HCT116 (cell line): ENCODE results near the gene CPTP. TPM values are rescaled to one million over a fixed set of nuclear protein-coding genes. Genes with fewer than 3 reads are reported as not detected.
A peak's percentile ranks its signal among the peaks of the same experiment; 100 is the strongest.

Experiments used
- ATAC-seq: fragments of 200-7000 bp; cut with Tn5 transposase; 2 replicates; pipeline ENCODE4 v1.9.1; 2020; ENCODE audit warnings: mild to moderate bottlenecking, moderate library complexity
- BruUV-seq: library from RNA; stranded (reverse); fragments of 400-500 nt; replicated peaks from 2 replicates; lab custom pipeline; 2021; lab: Mats Ljungman, UMichigan
- CTCF ChIA-PET: fragments of 300-600 bp; sonication (Branson Sonifier 250); formaldehyde crosslinking; loops from one replicate; lab custom pipeline; 2021; ENCODE audit warnings: antibody characterized with exemption; lab: Charles Lee
- POLR2A ChIA-PET: fragments of 300-600, 350-600 bp; sonication (Branson Sonifier 250); formaldehyde crosslinking; loops from one replicate; lab custom pipeline; 2021; ENCODE audit warnings: antibody characterized with exemption; lab: Charles Lee
- RAD21 ChIA-PET, 2 experiments: fragments of 300-600 bp; sonication (Branson Sonifier 250); formaldehyde crosslinking; loops; one replicate each; lab custom pipeline; 2023; ENCODE audit warnings: low total read pairs in 2 of 2; ENCODE audit not compliant: uncharacterized antibody in 2 of 2, unreplicated experiment in 2 of 2, low non-redundant PET in 1 of 2; lab: Charles Lee
- DNase-seq: peaks from one replicate; pipeline ENCODE4 v3.0.0-alpha.2; 2010; ENCODE audit warnings: low read depth, low spot score
- H2AFZ ChIP-seq: fragments of 200-600 bp; shearing (Covaris generic), sonication (generic); 2 replicates; pipeline ENCODE4 v1.6.1; 2017; ENCODE audit warnings: low read depth, mixed run types, mixed read lengths, antibody characterized with exemption, low read length; ENCODE audit not compliant: poor library complexity, severe bottlenecking
- H3K27ac ChIP-seq: 2 replicates; pipeline ENCODE4 v1.5.1; 2012; ENCODE audit warnings: low read depth, low read length
- H3K27me3 ChIP-seq: fragments of 200-600 bp; sonication (generic); 2 replicates; pipeline ENCODE4 v1.6.1; 2016; ENCODE audit warnings: mixed run types, low read length, mixed read lengths; ENCODE audit not compliant: insufficient read depth
- H3K36me3 ChIP-seq, 2 experiments: fragments of 200-500 bp in 1 of 2; fragments of 200-600 bp in 1 of 2; sonication (Bioruptor generic) in 1 of 2; sonication (generic) in 1 of 2; 2 replicates each; pipeline versions ENCODE4 v1.5.1 to v1.6.1; 2014 to 2016; ENCODE audit warnings: low read length in 2 of 2, inconsistent platforms in 1 of 2, mixed read lengths in 1 of 2, mixed run types in 1 of 2; ENCODE audit not compliant: insufficient read depth in 2 of 2, control insufficient read depth in 1 of 2
- H3K4me1 ChIP-seq, 2 experiments: fragments of 200-600 bp in 1 of 2; sonication (generic) in 1 of 2; 2 replicates each; pipeline versions ENCODE4 v1.5.1 to v1.6.1; 2012 to 2017; ENCODE audit warnings: low read length in 2 of 2, inconsistent platforms in 1 of 2, mild to moderate bottlenecking in 1 of 2, mixed read lengths in 1 of 2, mixed run types in 1 of 2, moderate library complexity in 1 of 2; ENCODE audit not compliant: insufficient read depth in 2 of 2, control insufficient read depth in 1 of 2
- H3K4me2 ChIP-seq: fragments of 200-600 bp; sonication (generic); 2 replicates; pipeline ENCODE4 v1.6.1; 2017; ENCODE audit warnings: mixed run types, low read length, mixed read lengths
- H3K4me3 ChIP-seq, 2 experiments: fragments of 200-600 bp in 1 of 2; sonication (generic) in 1 of 2; replicated peaks in 1 of 2; 2 replicates each; pipeline ENCODE4 v1.5.1; 2011 to 2016; ENCODE audit warnings: low read length in 2 of 2, control low read depth in 1 of 2, low read depth in 1 of 2, mild to moderate bottlenecking in 1 of 2, mixed read lengths in 1 of 2, mixed run types in 1 of 2
- H3K79me2 ChIP-seq: fragments of 200-600 bp; sonication (generic); 2 replicates; pipeline ENCODE4 v1.6.1; 2017; ENCODE audit warnings: mild to moderate bottlenecking, mixed run types, low read length, moderate library complexity, mixed read lengths; ENCODE audit not compliant: insufficient read depth
- H3K9ac ChIP-seq: fragments of 200-600 bp; sonication (generic); 2 replicates; pipeline ENCODE4 v1.6.1; 2016; ENCODE audit warnings: low read length, mixed read lengths
- H3K9me2 ChIP-seq: fragments of 200-600 bp; sonication (generic), shearing (Covaris generic); 2 replicates; pipeline ENCODE4 v1.6.1; 2017; ENCODE audit warnings: mixed run types, mild to moderate bottlenecking, moderate library complexity; ENCODE audit not compliant: insufficient read depth
- H3K9me3 ChIP-seq, 2 experiments: fragments of 200-500 bp in 1 of 2; fragments of 200-600 bp in 1 of 2; sonication (Bioruptor generic) in 1 of 2; sonication (generic) in 1 of 2; 2 replicates each; pipeline ENCODE4 v1.6.1; 2014 to 2017; ENCODE audit warnings: low read length in 2 of 2, mixed read lengths in 2 of 2, inconsistent platforms in 1 of 2, low read depth in 1 of 2, mild to moderate bottlenecking in 1 of 2, mixed run types in 1 of 2, moderate library complexity in 1 of 2; ENCODE audit not compliant: control insufficient read depth in 1 of 2, insufficient read depth in 1 of 2
- H4K20me1 ChIP-seq: fragments of 200-600 bp; sonication (generic), shearing (Covaris generic); 2 replicates; pipeline ENCODE4 v1.6.1; 2017; ENCODE audit warnings: mixed run types, mild to moderate bottlenecking, moderate library complexity; ENCODE audit not compliant: insufficient read depth
- CEBPB ChIP-seq: IDR thresholded peaks from 2 replicates; pipeline ENCODE4 v1.6.1; 2012; ENCODE audit warnings: low read depth
- EGR1 ChIP-seq: IDR thresholded peaks from 2 replicates; pipeline ENCODE4 v1.6.1; 2012; ENCODE audit warnings: low read depth
- ELF1 ChIP-seq: IDR thresholded peaks from 2 replicates; pipeline ENCODE4 v1.6.1; 2012; ENCODE audit warnings: low read depth, borderline replicate concordance
- EZH2phosphoT487 ChIP-seq: fragments of 200-600 bp; IDR thresholded peaks from 2 replicates; pipeline ENCODE4 v1.6.1; 2018; ENCODE audit warnings: antibody characterized with exemption, borderline replicate concordance
- FOSL1 ChIP-seq: IDR thresholded peaks from 2 replicates; pipeline ENCODE4 v1.6.1; 2012; ENCODE audit warnings: low read depth
- JUND ChIP-seq: IDR thresholded peaks from 2 replicates; pipeline ENCODE4 v1.6.1; 2012
- POLR2AphosphoS5 ChIP-seq: IDR thresholded peaks from 2 replicates; pipeline ENCODE4 v1.6.1; 2011; ENCODE audit warnings: mild to moderate bottlenecking, low read depth, low read length, moderate library complexity
- RAD21 ChIP-seq: IDR thresholded peaks from 2 replicates; pipeline ENCODE4 v1.6.1; 2012; ENCODE audit warnings: low read depth, mild to moderate bottlenecking
- TCF7L2 ChIP-seq: IDR thresholded peaks from 2 replicates; pipeline ENCODE4 v1.7.0; 2011; ENCODE audit warnings: borderline replicate concordance, inconsistent platforms; ENCODE audit not compliant: insufficient read depth, insufficient read length; ENCODE audit errors: extremely low read depth
- YY1 ChIP-seq: IDR thresholded peaks from 2 replicates; pipeline ENCODE4 v1.6.1; 2011; ENCODE audit warnings: low read length, low read depth, moderate library complexity, mild to moderate bottlenecking; ENCODE audit not compliant: insufficient replicate concordance; ENCODE audit errors: extremely low read depth
- ZBTB33 ChIP-seq: IDR thresholded peaks from 2 replicates; pipeline ENCODE4 v1.6.1; 2011; ENCODE audit warnings: mild to moderate bottlenecking, low read length, moderate library complexity; ENCODE audit not compliant: insufficient replicate concordance; ENCODE audit errors: extremely low read depth
- intact Hi-C: fragments of 100-400 bp; cut with micrococcal nuclease; formaldehyde crosslinking; loops from 2 replicates; pipeline ENCODE4 v1.10.0; 2022
- total RNA-seq: library from RNA; stranded (reverse); gene quantifications from one replicate; pipeline ENCODE4 v1.2.1, GENCODE V29; 2021; ENCODE audit not compliant: unreplicated experiment
- TF ChIP-seq, protein P1 (sequence below): IDR thresholded peaks from 2 replicates; pipeline ENCODE4 v1.6.1; 2012
- TF ChIP-seq, protein P2 (sequence below), 3 experiments: fragments of 200-600 bp in 1 of 3; sonication (generic) in 1 of 3; IDR thresholded peaks in 2 of 3; conservative IDR thresholded peaks in 1 of 3; 2 replicates each; pipeline ENCODE4 v1.5.1; 2012 to 2017; ENCODE audit warnings: low read depth in 2 of 3, low read length in 2 of 3, antibody characterized with exemption in 1 of 3, borderline replicate concordance in 1 of 3, control low read depth in 1 of 3, mild to moderate bottlenecking in 1 of 3, mixed read lengths in 1 of 3, mixed run types in 1 of 3, moderate library complexity in 1 of 3; ENCODE audit not compliant: insufficient read depth in 1 of 3

CPTP gene
- total RNA-seq, 1 experiment from 2014 or later: 16.3 TPM

DNA sequence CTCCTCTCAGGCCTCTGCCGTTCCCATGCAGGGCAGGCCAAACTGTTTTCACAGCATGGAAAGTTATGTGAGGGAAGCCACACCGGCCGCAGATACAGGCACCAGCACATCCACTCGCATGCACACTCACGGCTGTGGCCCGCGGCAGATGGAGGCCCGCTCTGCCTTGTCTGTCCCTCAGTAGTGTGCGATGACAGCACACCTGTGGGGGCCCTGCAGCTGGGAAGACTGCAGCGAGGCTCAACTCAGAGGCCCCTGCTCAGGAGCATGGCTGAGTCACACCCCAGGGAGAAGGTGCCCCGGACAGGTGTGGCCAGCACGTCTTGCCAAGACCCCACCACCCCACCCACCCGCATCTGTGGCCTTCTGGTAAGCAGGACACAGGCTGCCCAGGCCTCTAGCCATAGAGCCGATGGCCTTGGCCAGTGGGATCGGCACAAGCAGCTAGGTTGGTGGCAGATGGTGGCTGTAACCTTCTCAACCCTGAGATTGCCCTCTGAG, 49.6 kb upstream of the CPTP start:
- DNase-seq (no peak), ATAC-seq (no peak)
- Histone ChIP-seq H3K9me3 (no peaks in the 10 kb centered on the region), H3K27ac (peak overlapping the region; percentile 71; the same call in 1 of the 2 replicates), H3K9ac (no peak overlapping the region; the same call in 1 of the 2 replicates), H3K27me3 (no peaks in the 10 kb centered on the region), H3K4me1 (peaks cover 15 to 37% of the 10 kb centered on the region in 2 experiments; a peak in 3 of 4 replicates), H3K9me2 (no peaks in the 10 kb centered on the region), H4K20me1 (no peaks in the 10 kb centered on the region), H3K4me2 (peak overlapping the region; percentile 87), H3K79me2 (peaks cover 35% of the 10 kb centered on the region), H3K36me3 (peaks cover 0 to 4% of the 10 kb centered on the region in 2 experiments; a peak in 1 of 4 replicates), H2AFZ (no peak overlapping the region), H3K4me3 (peak overlapping the region; percentile 87 to 95; a peak in 3 of 4 replicates)
- BruUV-seq: no TSS peak
- TF ChIP-seq POLR2AphosphoS5: no peak
- TF ChIP-seq ZBTB33: no peak
- TF ChIP-seq JUND: no peak
- no peak for TF ChIP-seq FOSL1
- no peak for TF ChIP-seq YY1
- CTCF ChIA-PET: no interaction called here
- intact Hi-C loops: no loop called here
- RAD21 ChIA-PET: no interaction called here
- POLR2A ChIA-PET: no interaction called here

DNA sequence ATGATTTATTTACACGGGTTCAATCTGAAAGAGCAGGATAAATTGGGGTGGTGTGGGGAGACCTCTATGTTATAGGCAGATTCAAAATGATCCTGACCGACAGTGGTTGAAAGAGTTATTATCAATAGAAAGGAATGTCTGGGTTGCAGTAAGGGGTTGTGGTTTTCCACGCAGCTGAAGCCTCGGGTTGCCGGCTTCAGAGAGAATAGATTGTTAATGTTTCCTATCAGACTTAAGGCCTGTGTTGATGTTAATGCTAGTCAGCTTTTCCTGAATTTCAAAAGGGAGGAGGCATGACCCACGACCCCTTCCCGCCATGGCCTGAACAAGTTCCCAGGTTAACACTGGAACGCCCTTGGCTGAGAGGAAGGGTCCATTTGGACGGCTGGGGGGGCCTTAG, 48.8 kb upstream of the CPTP start:
- DNase-seq: no peak
- RAD21 ChIA-PET: no interaction called here
- Histone ChIP-seq H4K20me1 (no peaks in the 10 kb centered on the region), H3K4me2 (no peak overlapping the region), H3K4me3 (no peak overlapping the region), H3K79me2 (peaks cover 27% of the 10 kb centered on the region), H3K9ac (no peak overlapping the region), H3K9me2 (no peaks in the 10 kb centered on the region), H2AFZ (no peak overlapping the region), H3K36me3 (peaks cover 0 to 4% of the 10 kb centered on the region in 2 experiments; a peak in 1 of 4 replicates), H3K27me3 (no peaks in the 10 kb centered on the region), H3K4me1 (peaks cover 15 to 32% of the 10 kb centered on the region in 2 experiments; a peak in 3 of 4 replicates), H3K27ac (no peak overlapping the region), H3K9me3 (no peaks in the 10 kb centered on the region)
- intact Hi-C loops: no loop called here
- ATAC-seq: no peak
- POLR2A ChIA-PET: no interaction called here
- CTCF ChIA-PET: no interaction called here
- BruUV-seq: no TSS peak
- TF ChIP-seq EGR1: no peak
- no peak for TF ChIP-seq ZBTB33
- TF ChIP-seq, protein P1, sequence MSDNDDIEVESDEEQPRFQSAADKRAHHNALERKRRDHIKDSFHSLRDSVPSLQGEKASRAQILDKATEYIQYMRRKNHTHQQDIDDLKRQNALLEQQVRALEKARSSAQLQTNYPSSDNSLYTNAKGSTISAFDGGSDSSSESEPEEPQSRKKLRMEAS: no peak
- TF ChIP-seq TCF7L2: no peak
- no peak for TF ChIP-seq RAD21
- TF ChIP-seq EZH2phosphoT487: no peak
- no peak for TF ChIP-seq CEBPB
- TF ChIP-seq ELF1: no peak
- TF ChIP-seq, protein P2, sequence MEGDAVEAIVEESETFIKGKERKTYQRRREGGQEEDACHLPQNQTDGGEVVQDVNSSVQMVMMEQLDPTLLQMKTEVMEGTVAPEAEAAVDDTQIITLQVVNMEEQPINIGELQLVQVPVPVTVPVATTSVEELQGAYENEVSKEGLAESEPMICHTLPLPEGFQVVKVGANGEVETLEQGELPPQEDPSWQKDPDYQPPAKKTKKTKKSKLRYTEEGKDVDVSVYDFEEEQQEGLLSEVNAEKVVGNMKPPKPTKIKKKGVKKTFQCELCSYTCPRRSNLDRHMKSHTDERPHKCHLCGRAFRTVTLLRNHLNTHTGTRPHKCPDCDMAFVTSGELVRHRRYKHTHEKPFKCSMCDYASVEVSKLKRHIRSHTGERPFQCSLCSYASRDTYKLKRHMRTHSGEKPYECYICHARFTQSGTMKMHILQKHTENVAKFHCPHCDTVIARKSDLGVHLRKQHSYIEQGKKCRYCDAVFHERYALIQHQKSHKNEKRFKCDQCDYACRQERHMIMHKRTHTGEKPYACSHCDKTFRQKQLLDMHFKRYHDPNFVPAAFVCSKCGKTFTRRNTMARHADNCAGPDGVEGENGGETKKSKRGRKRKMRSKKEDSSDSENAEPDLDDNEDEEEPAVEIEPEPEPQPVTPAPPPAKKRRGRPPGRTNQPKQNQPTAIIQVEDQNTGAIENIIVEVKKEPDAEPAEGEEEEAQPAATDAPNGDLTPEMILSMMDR (IDR thresholded peaks at IDR 0.05 in 2 of 3, conservative IDR thresholded peaks at IDR 0.05 in 1 of 3; ENCODE audit: borderline replicate concordance in 1 of 3, insufficient read depth in 1 of 3, low read depth in 2 of 3, low read length in 2 of 3): no peak
- no peak for TF ChIP-seq FOSL1
